ENCODE results near the gene PDILT. TPM values are rescaled to one million over a fixed set of nuclear protein-coding genes. Genes with fewer than 3 reads are reported as not detected.

The PDILT gene
- total RNA-seq, 1 donor from 2014 or later = not detected

DNA sequence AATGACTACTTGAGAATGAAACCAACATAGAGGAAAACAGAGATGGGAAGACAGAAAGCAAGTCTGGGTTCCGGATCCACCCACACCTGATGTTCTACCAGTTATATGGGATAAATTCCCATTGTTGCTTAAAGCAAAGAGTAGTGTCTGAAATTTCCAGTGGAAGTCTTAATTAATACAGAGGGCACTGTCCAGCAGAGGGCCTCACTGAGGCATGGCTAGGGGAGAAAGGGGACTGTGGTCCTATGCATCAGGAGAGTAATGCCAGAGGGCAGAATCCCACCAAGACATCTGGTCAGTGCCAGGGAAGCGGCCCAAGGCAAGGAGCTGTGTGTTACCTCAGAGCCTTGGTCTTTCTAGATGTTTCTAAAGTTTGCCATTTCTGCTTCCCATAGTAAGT, 44.5 kb downstream of the PDILT start:
- Mint-ChIP-seq H3K4me1 (ENCODE audit: low read depth, unreplicated experiment) (no peaks in the 10 kb centered on the region), H3K27me3 (ENCODE audit: low read depth, unreplicated experiment) (peaks cover 24% of the 10 kb centered on the region), H3K9me3 (ENCODE audit: unreplicated experiment) (peaks cover 3% of the 10 kb centered on the region), H3K4me3 (ENCODE audit: unreplicated experiment) (no peak overlapping the region), H3K36me3 (ENCODE audit: low read depth, unreplicated experiment) (no peaks in the 10 kb centered on the region), H3K27ac (ENCODE audit: unreplicated experiment) (no peak overlapping the region)
- Histone ChIP-seq H3K9ac (ENCODE audit: low read length) (no peak overlapping the region), H3K36me3 (ENCODE audit: insufficient read depth, low read length) (no peaks in the 10 kb centered on the region), H3K4me1 (ENCODE audit: insufficient read depth, low read length) (no peaks in the 10 kb centered on the region), H3K27ac (ENCODE audit: low read depth, low read length) (no peak overlapping the region), H3K79me2 (ENCODE audit: insufficient read depth, low read length) (no peaks in the 10 kb centered on the region), H4K20me1 (ENCODE audit: insufficient read depth, low read length) (no peaks in the 10 kb centered on the region), H3K27me3 (ENCODE audit: insufficient read depth, low read length) (no peaks in the 10 kb centered on the region), H3K4me3 (ENCODE audit: insufficient read depth, low read depth, low read length) (no peak overlapping the region), H2AFZ (ENCODE audit: low read depth, low read length) (no peak overlapping the region), H3K9me3 (ENCODE audit: insufficient read depth, low read depth, low read length) (no peaks in the 10 kb centered on the region), H3K4me2 (ENCODE audit: low read length) (no peak overlapping the region)
- no peak for TF ChIP-seq CTCF (IDR thresholded peaks at IDR 0.05; ENCODE audit: insufficient read depth, low read depth, low read length)
- no peak for TF ChIP-seq EZH2 (IDR thresholded peaks at IDR 0.05; ENCODE audit: insufficient read depth, low read length)
- DNase-seq (ENCODE audit: low read depth) = no peak
- no peak for FAIRE-seq

DNA sequence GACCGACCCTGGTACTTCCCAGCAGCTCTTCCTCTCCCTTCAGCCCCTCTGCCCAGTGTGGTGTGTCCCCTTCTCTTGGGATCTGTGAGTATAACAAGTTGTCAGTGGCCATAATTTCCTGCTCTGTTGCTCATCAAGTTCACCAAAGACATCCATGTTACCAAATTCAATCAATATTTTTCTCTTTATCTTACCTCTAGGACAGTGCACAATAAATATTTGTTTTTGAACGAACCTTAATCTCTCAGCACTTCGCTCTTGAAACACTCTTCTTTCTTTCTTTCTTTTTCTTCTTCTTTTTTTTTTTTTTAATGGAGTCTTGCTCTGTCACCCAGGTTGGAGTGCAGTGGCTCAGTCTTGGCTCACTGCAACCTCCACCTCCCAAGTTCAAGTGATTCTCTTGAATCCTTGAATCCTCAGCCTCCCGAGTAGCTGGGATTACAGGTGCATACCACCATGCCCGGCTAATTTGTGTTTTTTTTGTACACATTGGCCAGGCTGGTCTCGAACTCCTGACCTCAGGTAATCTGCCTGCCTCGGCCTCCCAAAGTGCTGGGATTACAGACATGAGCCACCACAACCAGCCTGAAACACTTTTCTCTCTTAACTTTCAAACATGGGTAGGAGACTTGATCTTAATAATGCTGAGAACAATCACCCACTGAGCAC, 49.3 kb downstream of the PDILT start:
- Histone ChIP-seq H2AFZ (ENCODE audit: low read depth, low read length) (no peak overlapping the region), H3K9ac (ENCODE audit: low read length) (no peak overlapping the region), H3K36me3 (ENCODE audit: insufficient read depth, low read length) (no peaks in the 10 kb centered on the region), H3K79me2 (ENCODE audit: insufficient read depth, low read length) (no peaks in the 10 kb centered on the region), H3K4me2 (ENCODE audit: low read length) (no peak overlapping the region), H4K20me1 (ENCODE audit: insufficient read depth, low read length) (no peaks in the 10 kb centered on the region), H3K27ac (ENCODE audit: low read depth, low read length) (no peak overlapping the region), H3K4me3 (ENCODE audit: insufficient read depth, low read depth, low read length) (no peak overlapping the region), H3K4me1 (ENCODE audit: insufficient read depth, low read length) (no peaks in the 10 kb centered on the region), H3K27me3 (ENCODE audit: insufficient read depth, low read length) (no peaks in the 10 kb centered on the region), H3K9me3 (ENCODE audit: insufficient read depth, low read depth, low read length) (no peaks in the 10 kb centered on the region)
- Mint-ChIP-seq H3K27me3 (ENCODE audit: low read depth, unreplicated experiment) (peaks cover 27% of the 10 kb centered on the region), H3K36me3 (ENCODE audit: low read depth, unreplicated experiment) (no peaks in the 10 kb centered on the region), H3K9me3 (ENCODE audit: unreplicated experiment) (peaks cover 3% of the 10 kb centered on the region), H3K4me3 (ENCODE audit: unreplicated experiment) (no peak overlapping the region), H3K27ac (ENCODE audit: unreplicated experiment) (no peak overlapping the region), H3K4me1 (ENCODE audit: low read depth, unreplicated experiment) (no peaks in the 10 kb centered on the region)
- TF ChIP-seq CTCF (IDR thresholded peaks at IDR 0.05; ENCODE audit: insufficient read depth, low read depth, low read length) = no peak
- no peak for TF ChIP-seq EZH2 (IDR thresholded peaks at IDR 0.05; ENCODE audit: insufficient read depth, low read length)
- no peak for DNase-seq (ENCODE audit: low read depth)
- no peak for FAIRE-seq

DNA sequence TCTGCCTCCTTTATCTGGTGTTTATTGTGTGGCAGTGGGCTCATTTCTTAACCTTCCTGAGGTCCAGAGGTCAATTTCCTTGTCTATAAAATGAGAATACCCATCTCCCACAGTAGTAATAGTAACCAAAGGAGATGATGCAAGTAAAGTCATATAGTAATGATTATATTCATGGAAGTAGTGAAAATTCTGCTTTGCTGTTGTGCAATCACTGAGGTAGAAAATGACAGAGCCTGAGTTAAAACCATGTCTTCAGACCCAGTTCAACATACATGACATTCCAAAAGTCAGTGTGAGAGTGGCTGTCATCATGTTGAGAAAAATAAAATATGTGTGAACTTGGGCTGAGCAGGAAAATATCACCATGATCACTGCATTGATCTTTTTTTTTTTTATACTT, 51.2 kb downstream of the PDILT start:
- H3K9ac ChIP-seq (ENCODE audit: low read length) = no peak overlapping the region
- no peaks in the 10 kb centered on the region for H3K27me3 ChIP-seq (ENCODE audit: insufficient read depth, low read length)
- H3K4me2 ChIP-seq (ENCODE audit: low read length) = no peak overlapping the region
- peaks cover 22% of the 10 kb centered on the region for H3K27me3 Mint-ChIP-seq (ENCODE audit: low read depth, unreplicated experiment)
- DNase-seq (ENCODE audit: low read depth) (no peak), FAIRE-seq (no peak)
- H3K4me3 Mint-ChIP-seq (ENCODE audit: unreplicated experiment) = no peak overlapping the region
- no peak overlapping the region for H3K4me3 ChIP-seq (ENCODE audit: insufficient read depth, low read depth, low read length)
- no peaks in the 10 kb centered on the region for H3K4me1 Mint-ChIP-seq (ENCODE audit: low read depth, unreplicated experiment)
- TF ChIP-seq EZH2 (IDR thresholded peaks at IDR 0.05; ENCODE audit: insufficient read depth, low read length) (no peak), CTCF (IDR thresholded peaks at IDR 0.05; ENCODE audit: insufficient read depth, low read depth, low read length) (no peak)
- H2AFZ ChIP-seq (ENCODE audit: low read depth, low read length) = no peak overlapping the region
- H4K20me1 ChIP-seq (ENCODE audit: insufficient read depth, low read length) = no peaks in the 10 kb centered on the region
- peaks cover 3% of the 10 kb centered on the region for H3K9me3 Mint-ChIP-seq (ENCODE audit: unreplicated experiment)
- H3K79me2 ChIP-seq (ENCODE audit: insufficient read depth, low read length) = no peaks in the 10 kb centered on the region
- H3K27ac ChIP-seq (ENCODE audit: low read depth, low read length) = no peak overlapping the region
- H3K9me3 ChIP-seq (ENCODE audit: insufficient read depth, low read depth, low read length) = no peaks in the 10 kb centered on the region
- no peaks in the 10 kb centered on the region for H3K36me3 ChIP-seq (ENCODE audit: insufficient read depth, low read length)
- no peaks in the 10 kb centered on the region for H3K36me3 Mint-ChIP-seq (ENCODE audit: low read depth, unreplicated experiment)
- H3K27ac Mint-ChIP-seq (ENCODE audit: unreplicated experiment) = no peak overlapping the region
- H3K4me1 ChIP-seq (ENCODE audit: insufficient read depth, low read length) = no peaks in the 10 kb centered on the region

Data from astrocyte (in vitro differentiated cells and primary cell).